ENCODE results near the gene ASAP2.

DNA sequence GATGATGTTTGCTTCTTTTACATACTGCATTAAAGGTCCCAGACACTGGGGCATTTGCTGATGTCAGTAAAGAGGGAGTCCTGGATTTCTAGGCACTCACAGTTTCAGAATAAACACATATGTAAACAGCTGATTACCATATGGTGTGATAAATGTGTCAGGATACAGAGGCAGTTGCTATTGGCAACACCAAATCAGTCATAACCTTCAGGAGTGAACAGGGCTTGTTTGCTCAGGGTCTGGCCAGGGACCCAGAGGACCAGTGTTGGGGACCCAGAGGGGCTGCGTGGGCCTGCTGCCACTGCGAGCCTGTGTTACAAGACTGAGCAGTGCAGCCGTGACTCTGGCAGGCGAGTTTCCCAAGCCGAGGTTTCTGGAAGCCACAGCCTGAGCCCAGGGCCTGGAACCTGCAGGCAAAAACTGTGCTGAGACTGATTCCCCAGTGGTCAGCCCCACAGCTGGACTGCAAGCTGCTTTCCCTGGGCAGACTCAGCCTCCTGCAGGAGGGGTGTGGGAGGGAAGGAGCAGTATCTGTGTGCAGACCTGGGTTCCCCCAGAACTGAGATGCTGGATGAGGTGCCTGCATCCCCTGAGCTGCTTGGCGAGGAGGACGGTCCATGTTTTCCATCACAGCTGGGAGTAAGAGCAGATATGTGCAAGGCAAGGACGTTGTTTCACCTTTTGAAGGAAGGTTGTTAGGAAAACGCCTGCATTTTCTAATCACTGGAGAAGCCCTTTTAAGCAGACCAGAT is 23.6 kb downstream of the ASAP2 start:
- TF ChIP-seq POLR2A (IDR thresholded peaks at IDR 0.05; ENCODE audit: low read depth, low read length) (no peak), POLR2AphosphoS5 (IDR thresholded peaks at IDR 0.05; ENCODE audit: low read depth, low read length) (no peak)
